Measurements from ENCODE around the gene RBCK1.
"Not testable (repeated sequence)": the region's sequence is repeated elsewhere in the genome, so short reads cannot be mapped to it uniquely, and the experiment has no call there.

Gene RBCK1

DNA sequence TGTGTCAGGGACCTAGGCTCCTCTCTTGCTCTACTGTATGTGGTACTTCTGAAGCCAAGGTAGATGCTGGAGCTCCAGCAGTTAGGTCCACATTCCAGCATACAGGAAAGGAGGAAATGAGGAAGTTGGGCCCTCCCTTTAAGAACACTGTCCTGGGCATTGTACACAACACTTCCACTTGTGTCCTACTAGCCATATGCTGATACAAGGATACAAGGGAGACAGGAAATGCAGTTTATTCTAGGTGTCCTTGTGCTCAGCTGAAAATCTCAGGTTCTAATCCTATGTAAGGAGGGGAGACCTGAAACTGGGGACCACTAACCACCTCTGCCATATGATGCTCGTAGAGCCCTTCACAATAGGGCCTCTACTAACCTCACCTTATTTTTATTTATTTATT lies 23.4 kb upstream of the RBCK1 start:
- TF ChIP-seq, protein P1, sequence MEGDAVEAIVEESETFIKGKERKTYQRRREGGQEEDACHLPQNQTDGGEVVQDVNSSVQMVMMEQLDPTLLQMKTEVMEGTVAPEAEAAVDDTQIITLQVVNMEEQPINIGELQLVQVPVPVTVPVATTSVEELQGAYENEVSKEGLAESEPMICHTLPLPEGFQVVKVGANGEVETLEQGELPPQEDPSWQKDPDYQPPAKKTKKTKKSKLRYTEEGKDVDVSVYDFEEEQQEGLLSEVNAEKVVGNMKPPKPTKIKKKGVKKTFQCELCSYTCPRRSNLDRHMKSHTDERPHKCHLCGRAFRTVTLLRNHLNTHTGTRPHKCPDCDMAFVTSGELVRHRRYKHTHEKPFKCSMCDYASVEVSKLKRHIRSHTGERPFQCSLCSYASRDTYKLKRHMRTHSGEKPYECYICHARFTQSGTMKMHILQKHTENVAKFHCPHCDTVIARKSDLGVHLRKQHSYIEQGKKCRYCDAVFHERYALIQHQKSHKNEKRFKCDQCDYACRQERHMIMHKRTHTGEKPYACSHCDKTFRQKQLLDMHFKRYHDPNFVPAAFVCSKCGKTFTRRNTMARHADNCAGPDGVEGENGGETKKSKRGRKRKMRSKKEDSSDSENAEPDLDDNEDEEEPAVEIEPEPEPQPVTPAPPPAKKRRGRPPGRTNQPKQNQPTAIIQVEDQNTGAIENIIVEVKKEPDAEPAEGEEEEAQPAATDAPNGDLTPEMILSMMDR (IDR thresholded peaks at IDR 0.05; ENCODE audit: low read depth, low read length, missing control alignments) = no peak
- DNase-seq (ENCODE audit: extremely low read depth, low read depth) = no peak
- H3K4me3 ChIP-seq (replicated peaks; ENCODE audit: low read depth, low read length) = no peak overlapping the region

DNA sequence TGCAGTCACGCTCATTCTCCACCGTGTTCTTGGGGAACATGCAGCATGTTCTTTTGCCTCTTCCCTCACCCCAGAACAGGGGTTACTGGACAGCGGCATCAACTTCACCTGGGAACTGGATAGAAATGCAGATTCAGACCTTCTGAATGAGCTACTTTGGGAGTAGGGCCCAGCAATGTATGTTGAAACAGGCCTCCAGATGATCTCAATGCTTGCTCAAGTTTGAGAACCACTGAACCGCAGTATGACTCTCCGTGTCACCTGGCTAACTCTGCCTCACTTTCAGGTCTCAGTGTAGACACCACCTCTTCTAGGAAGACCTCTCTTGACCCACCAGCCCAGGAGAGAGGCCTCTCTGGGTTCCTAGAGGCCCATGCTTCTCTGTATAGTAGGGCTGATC lies 22.7 kb upstream of the RBCK1 start:
- TF ChIP-seq, protein P1 (IDR thresholded peaks at IDR 0.05; ENCODE audit: low read depth, low read length, missing control alignments) = no peak
- no peak for DNase-seq (ENCODE audit: extremely low read depth, low read depth)

DNA sequence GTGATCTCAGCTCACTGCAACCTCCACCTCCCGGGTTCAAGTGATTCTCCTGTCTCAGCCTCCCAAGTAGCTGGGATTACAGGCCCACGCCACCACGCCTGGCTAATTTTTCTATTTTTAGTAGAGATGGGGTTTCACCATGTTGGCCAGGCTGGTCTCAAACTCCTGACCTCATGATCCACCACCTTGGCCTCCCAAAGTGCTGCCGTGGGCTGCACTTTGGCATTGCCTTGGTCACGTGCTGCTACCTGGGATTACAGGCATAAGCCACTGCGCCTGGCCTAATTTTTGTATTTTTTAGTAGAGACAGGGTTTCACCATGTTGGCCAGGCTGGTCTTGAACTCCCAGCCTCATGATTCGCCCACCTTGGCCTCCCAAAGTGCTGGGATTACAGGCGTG lies 21.5 kb upstream of the RBCK1 start:
- DNase-seq (ENCODE audit: extremely low read depth, low read depth); H3K4me3 ChIP-seq (replicated peaks; ENCODE audit: low read depth, low read length): not testable (repeated sequence)

More for the DNA sequence above, 22.7 kb upstream of the RBCK1 start:
- no peak overlapping the region for H3K4me3 ChIP-seq (replicated peaks; ENCODE audit: low read depth, low read length)

DNA sequence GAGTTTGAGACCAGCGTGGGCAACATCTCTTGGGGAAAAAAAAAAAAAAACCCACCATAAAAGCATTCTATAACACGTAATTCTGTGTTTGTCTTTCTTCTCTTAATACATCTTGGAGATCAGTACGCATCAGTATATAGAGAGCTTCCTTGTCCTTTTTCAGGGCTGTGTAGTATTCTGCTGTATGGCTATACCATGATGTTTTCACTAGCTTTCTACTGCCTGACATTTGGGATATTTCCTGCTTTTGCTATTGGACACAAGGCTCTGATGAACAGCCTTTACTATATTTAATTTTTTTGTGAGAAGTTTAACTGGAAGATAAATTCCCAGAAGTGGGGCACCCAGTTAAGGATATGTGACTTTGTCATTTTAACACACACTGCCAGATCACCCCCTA lies 20.6 kb upstream of the RBCK1 start:
- no peak for DNase-seq (ENCODE audit: extremely low read depth, low read depth)
- H3K4me3 ChIP-seq (replicated peaks; ENCODE audit: low read depth, low read length) = no peak overlapping the region
- TF ChIP-seq, protein P1 (IDR thresholded peaks at IDR 0.05; ENCODE audit: low read depth, low read length, missing control alignments) = no peak

DNA sequence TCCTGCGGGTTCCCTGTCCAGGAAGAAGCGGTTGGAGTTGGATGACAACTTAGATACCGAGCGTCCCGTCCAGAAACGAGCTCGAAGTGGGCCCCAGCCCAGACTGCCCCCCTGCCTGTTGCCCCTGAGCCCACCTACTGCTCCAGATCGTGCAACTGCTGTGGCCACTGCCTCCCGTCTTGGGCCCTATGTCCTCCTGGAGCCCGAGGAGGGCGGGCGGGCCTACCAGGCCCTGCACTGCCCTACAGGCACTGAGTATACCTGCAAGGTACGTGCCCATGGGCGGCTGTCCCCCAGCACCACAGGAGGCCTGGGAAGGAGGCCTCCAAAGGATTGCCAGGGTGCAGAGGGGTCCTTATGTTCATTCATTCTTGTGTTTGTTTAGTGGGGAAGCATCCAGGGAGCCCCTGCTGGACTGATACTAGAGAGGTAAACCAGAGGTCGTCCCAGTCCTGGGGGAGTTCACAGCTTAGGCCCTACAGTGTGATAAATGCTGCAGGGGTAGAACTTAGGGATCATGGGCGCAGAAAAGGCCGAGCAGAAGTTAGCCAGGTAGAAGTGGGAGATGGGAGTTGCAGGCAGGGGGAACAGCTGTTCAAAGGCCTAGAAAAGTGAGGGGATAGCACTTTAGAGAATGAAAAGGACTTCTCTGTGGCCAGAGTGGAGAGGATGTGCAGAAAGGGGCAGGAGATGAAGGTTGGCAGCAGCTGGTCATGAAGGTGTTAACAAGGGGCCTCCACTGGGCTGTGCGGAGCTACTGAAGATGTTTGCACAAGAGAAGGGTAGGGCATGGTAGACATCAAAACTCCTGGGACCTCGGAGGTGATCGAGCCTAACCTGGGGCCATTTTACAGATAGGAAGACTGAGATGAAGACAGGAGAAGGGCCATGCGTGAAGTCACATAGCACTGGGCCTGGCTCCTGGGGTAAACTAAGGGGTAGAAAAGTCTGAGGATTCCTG lies 19.8 kb upstream of the RBCK1 start:
- no peak for DNase-seq (ENCODE audit: extremely low read depth, low read depth)
- no peak overlapping the region for H3K4me3 ChIP-seq (replicated peaks; ENCODE audit: low read depth, low read length)
- TF ChIP-seq, protein P1 (IDR thresholded peaks at IDR 0.05; ENCODE audit: low read depth, low read length, missing control alignments) = no peak

DNA sequence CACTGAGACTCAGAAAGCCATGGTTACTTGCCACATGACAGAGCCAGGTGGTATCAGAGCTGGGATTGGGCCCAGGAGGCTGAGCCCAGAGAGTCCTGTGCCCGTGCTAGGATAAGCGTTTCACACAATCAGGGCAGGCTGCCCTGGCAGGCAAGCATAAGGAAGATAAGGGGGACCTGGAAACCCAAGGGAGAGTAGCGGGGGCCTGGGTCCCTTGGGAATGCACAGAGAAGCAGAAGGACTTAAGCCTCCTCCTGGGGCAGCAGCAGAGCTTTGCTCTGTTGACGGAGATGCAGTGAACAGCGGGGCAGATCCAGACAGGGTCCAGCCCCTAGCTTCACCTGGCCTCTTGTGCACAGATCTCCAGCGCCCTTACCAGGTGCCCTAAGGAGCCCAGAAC lies 18.9 kb upstream of the RBCK1 start:
- TF ChIP-seq, protein P1 (IDR thresholded peaks at IDR 0.05; ENCODE audit: low read depth, low read length, missing control alignments) = no peak
- no peak for DNase-seq (ENCODE audit: extremely low read depth, low read depth)
- H3K4me3 ChIP-seq (replicated peaks; ENCODE audit: low read depth, low read length) = no peak overlapping the region

DNA sequence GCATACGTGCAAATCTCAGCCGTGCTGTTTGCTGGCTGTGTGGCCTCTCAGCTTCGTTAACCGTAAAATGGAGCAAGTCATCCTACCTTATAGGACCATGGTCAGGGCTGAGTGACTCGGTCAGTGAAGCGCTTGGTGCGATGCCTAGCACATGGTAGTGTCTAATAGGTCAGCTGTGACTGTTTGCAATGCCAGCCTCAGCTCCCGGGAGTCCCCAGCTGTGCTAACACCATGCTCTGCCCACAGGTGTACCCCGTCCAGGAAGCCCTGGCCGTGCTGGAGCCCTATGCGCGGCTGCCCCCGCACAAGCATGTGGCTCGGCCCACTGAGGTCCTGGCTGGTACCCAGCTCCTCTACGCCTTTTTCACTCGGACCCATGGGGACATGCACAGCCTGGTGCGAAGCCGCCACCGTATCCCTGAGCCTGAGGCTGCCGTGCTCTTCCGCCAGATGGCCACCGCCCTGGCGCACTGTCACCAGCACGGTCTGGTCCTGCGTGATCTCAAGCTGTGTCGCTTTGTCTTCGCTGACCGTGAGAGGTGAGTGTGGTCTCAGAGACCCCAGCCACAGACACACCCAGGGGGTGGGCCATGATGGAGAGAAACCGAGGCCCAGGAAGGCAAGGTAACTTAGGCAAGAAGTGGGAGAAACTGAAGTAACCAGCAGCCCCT lies 16.9 kb upstream of the RBCK1 start:
- no peak overlapping the region for H3K4me3 ChIP-seq (replicated peaks; ENCODE audit: low read depth, low read length)
- TF ChIP-seq, protein P1 (IDR thresholded peaks at IDR 0.05; ENCODE audit: low read depth, low read length, missing control alignments) = no peak
- DNase-seq (ENCODE audit: extremely low read depth, low read depth) = no peak

DNA sequence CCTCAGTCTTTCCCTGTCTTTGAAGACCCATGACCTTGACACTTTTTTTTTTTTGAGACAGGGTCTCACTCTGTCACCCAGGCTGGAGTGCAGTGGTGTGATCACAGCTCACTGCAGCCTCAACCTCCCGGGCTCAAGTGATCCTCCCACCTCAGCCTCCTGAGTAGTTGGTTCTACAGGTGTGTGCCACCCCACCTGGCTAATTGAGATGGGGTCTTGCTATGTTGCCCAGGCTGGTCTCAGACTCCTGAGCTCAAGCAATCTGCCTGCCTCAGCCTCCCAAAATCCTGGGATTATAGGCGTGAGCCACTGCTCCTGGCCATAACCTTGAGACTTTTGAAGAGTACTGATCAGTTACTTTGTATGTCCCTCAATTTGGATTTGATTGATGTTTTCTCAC lies 14.8 kb upstream of the RBCK1 start:
- DNase-seq (ENCODE audit: extremely low read depth, low read depth); H3K4me3 ChIP-seq (replicated peaks; ENCODE audit: low read depth, low read length): not testable (repeated sequence)

All from HFF-Myc (cell line).